Measurements from ENCODE around the gene DDX5.

GRCh38 chr17:64546716-64547115 lies 40.6 kb upstream of the DDX5 start:
- TF ChIP-seq EZH2phosphoT487 (IDR thresholded peaks at IDR 0.05; ENCODE audit: insufficient read depth, low read depth) (no peak), EZH2 (IDR thresholded peaks at IDR 0.05; ENCODE audit: insufficient read depth, poor library complexity, severe bottlenecking) (no peak)

Data from GM23248 (cell line).